ENCODE results near the gene SLC6A13. TPM values are rescaled to one million over a fixed set of nuclear protein-coding genes. Genes with fewer than 3 reads are reported as not detected.

SLC6A13 gene
- total RNA-seq, 2 donors from 2014 or later, result 0.54 TPM; not detected in 1

DNA sequence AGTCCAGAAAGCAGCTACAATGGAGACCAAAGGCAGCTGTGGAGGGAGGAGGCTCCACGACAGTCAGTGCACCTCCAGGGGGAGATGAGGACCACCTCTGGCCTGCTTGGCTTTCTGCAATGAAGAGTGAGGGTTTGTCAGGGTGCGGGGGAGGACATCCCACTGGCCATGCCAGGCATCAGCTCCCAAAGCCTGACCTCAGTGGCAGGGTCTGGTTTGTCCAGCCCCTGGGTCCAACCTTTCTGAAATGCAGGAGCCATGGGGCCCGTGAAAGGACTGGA, 83.9 kb downstream of the SLC6A13 start:
- Histone ChIP-seq H3K9me3 (no peaks in the 10 kb centered on the region), H3K36me3 (no peaks in the 10 kb centered on the region), H3K4me3 (no peak overlapping the region), H3K27ac (no peak overlapping the region), H3K27me3 (replicated peaks; ENCODE audit: insufficient read depth) (no peaks in the 10 kb centered on the region), H3K4me1 (ENCODE audit: control insufficient read depth in 1 of 2, low read depth in 2 of 2) (peaks cover 8 to 14% of the 10 kb centered on the region in 2 donors)
- ATAC-seq (ENCODE audit: insufficient number of reproducible peaks, low FRiP score, low read depth) (no peak), DNase-seq (ENCODE audit: low spot score) (no peak)
- no peak for TF ChIP-seq CTCF (IDR thresholded peaks at IDR 0.05)

GRCh38 chr12:177980-178828, 84.4 kb downstream of the SLC6A13 start:
- DNase-seq (ENCODE audit: low spot score), result no peak

GRCh38 chr12:177336-177979, 85.2 kb downstream of the SLC6A13 start:
- H3K36me3 ChIP-seq, result no peaks in the 10 kb centered on the region
- no peak for ATAC-seq (ENCODE audit: insufficient number of reproducible peaks, low FRiP score, low read depth)
- no peaks in the 10 kb centered on the region for H3K27me3 ChIP-seq (replicated peaks; ENCODE audit: insufficient read depth)
- H3K4me3 ChIP-seq, result no peak overlapping the region
- peaks cover 8 to 14% of the 10 kb centered on the region in 2 donors for H3K4me1 ChIP-seq (ENCODE audit: control insufficient read depth in 1 of 2, low read depth in 2 of 2)
- no peaks in the 10 kb centered on the region for H3K9me3 ChIP-seq
- DNase-seq (ENCODE audit: low spot score), result no peak
- no peak overlapping the region for H3K27ac ChIP-seq
- TF ChIP-seq CTCF (IDR thresholded peaks at IDR 0.05), result no peak

More at GRCh38 chr12:177980-178828, 84.4 kb downstream of the SLC6A13 start:
- ATAC-seq (ENCODE audit: insufficient number of reproducible peaks, low FRiP score, low read depth), result no peak
- Histone ChIP-seq H3K27me3 (replicated peaks; ENCODE audit: insufficient read depth) (no peaks in the 10 kb centered on the region), H3K4me1 (ENCODE audit: control insufficient read depth in 1 of 2, low read depth in 2 of 2) (peaks cover 8 to 14% of the 10 kb centered on the region in 2 donors), H3K36me3 (no peaks in the 10 kb centered on the region), H3K4me3 (no peak overlapping the region), H3K27ac (no peak overlapping the region), H3K9me3 (no peaks in the 10 kb centered on the region)
- TF ChIP-seq CTCF (IDR thresholded peaks at IDR 0.05), result no peak

DNA sequence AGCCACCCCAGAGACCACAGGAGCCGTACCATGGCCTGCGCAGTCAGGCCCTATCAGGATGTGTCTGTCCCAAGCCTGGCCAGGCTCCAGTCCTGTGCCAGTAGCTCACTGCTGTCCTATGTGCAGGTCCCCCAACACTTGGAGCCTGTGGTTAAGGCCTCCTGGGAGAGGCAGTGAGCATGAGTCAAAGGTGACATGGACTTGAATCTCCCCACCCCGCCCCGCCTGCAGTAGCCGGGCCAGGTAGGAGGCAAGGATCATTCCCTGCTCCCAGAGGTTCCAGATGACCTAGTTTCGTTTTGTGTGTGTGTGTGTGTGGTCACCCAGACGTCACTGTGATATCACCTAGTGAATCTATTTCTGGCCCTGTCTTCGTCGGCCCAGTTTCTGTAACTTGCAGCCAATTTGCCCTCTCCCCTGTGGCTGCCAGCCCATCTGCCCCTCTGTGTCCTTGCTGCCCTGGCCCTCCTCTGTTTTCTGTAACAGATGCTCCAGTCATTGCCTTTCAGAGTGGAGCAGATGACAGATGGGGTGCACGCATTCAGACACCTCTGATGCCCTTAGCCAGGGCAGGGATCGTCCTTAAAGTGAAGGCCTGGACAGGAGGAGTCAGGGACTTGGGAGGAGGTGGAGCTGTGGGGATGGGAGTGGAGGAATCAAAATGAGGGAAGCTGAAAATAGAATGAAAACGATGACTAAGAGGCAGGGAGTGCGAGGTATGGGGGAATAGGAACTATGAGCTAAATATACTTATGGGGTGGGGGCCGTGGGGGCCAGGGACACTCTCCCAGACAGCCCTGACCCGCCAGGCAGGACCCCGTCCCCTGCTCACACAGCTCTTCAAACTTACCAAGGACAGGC, 86.1 kb downstream of the SLC6A13 start:
- peaks cover 8 to 14% of the 10 kb centered on the region in 2 donors for H3K4me1 ChIP-seq (ENCODE audit: control insufficient read depth in 1 of 2, low read depth in 2 of 2)
- no peak for TF ChIP-seq CTCF (IDR thresholded peaks at IDR 0.05)
- H3K27ac ChIP-seq, result no peak overlapping the region
- H3K9me3 ChIP-seq, result no peaks in the 10 kb centered on the region
- no peak overlapping the region for H3K4me3 ChIP-seq
- no peaks in the 10 kb centered on the region for H3K36me3 ChIP-seq
- ATAC-seq (ENCODE audit: insufficient number of reproducible peaks, low FRiP score, low read depth), result peak; percentile 39
- H3K27me3 ChIP-seq (replicated peaks; ENCODE audit: insufficient read depth), result no peaks in the 10 kb centered on the region
- DNase-seq (ENCODE audit: low spot score), result no peak

- H3K9me3 ChIP-seq, result no peaks in the 10 kb centered on the region
- ATAC-seq (ENCODE audit: insufficient number of reproducible peaks, low FRiP score, low read depth), result no peak
- H3K36me3 ChIP-seq, result no peaks in the 10 kb centered on the region
- no peaks in the 10 kb centered on the region for H3K27me3 ChIP-seq (replicated peaks; ENCODE audit: insufficient read depth)
- no peak for DNase-seq (ENCODE audit: low spot score)
- TF ChIP-seq CTCF (IDR thresholded peaks at IDR 0.05), result no peak
- H3K27ac ChIP-seq, result no peak overlapping the region
- H3K4me1 ChIP-seq (ENCODE audit: control insufficient read depth in 1 of 2, low read depth in 2 of 2), result peaks cover 8 to 14% of the 10 kb centered on the region in 2 donors
- no peak overlapping the region for H3K4me3 ChIP-seq
Observed at GRCh38 chr12:175759-176158, 86.9 kb downstream of the SLC6A13 start.
